ENCODE measurements around the gene LSM11.
A peak's percentile ranks its signal among the peaks of the same experiment; 100 is the strongest.

LSM11 gene

GRCh38 chr5:157732596-157733262, 10.8 kb upstream of the LSM11 start:
- DNase-seq (ENCODE audit: low read depth, low spot score), result no peak

- no peak for DNase-seq (ENCODE audit: low read depth, low spot score)
Observed at GRCh38 chr5:157734436-157734835, 9.1 kb upstream of the LSM11 start.

- DNase-seq (ENCODE audit: low read depth, low spot score), result no peak
Observed at GRCh38 chr5:157735991-157736390, 7.5 kb upstream of the LSM11 start.

- DNase-seq (ENCODE audit: low read depth, low spot score), result no peak
Observed at GRCh38 chr5:157739388-157740228, 3.9 kb upstream of the LSM11 start.

- peak; percentile 23 for DNase-seq (ENCODE audit: low read depth, low spot score)
Observed at GRCh38 chr5:157740229-157740610, 3.3 kb upstream of the LSM11 start.

- DNase-seq (ENCODE audit: low read depth, low spot score), result no peak
Observed at GRCh38 chr5:157741131-157741530, 2.4 kb upstream of the LSM11 start.

- no peak for DNase-seq (ENCODE audit: low read depth, low spot score)
Observed at GRCh38 chr5:157744051-157745011, 819 bp downstream of the LSM11 start.

GRCh38 chr5:157745041-157745456, 1.5 kb downstream of the LSM11 start:
- no peak for DNase-seq (ENCODE audit: low read depth, low spot score)

GRCh38 chr5:157747173-157747740, 3.7 kb downstream of the LSM11 start:
- no peak for DNase-seq (ENCODE audit: low read depth, low spot score)

GRCh38 chr5:157747766-157748700, 4.5 kb downstream of the LSM11 start:
- no peak for DNase-seq (ENCODE audit: low read depth, low spot score)

- DNase-seq (ENCODE audit: low read depth, low spot score), result no peak
Observed at GRCh38 chr5:157748760-157749461, 5.4 kb downstream of the LSM11 start.

GRCh38 chr5:157749462-157749799, 5.9 kb downstream of the LSM11 start:
- DNase-seq (ENCODE audit: low read depth, low spot score), result no peak

GRCh38 chr5:157750320-157750719, 6.8 kb downstream of the LSM11 start:
- DNase-seq (ENCODE audit: low read depth, low spot score), result no peak

GRCh38 chr5:157756122-157756521, 12.6 kb downstream of the LSM11 start:
- no peak for DNase-seq (ENCODE audit: low read depth, low spot score)

GRCh38 chr5:157758706-157759105, 15.2 kb downstream of the LSM11 start:
- no peak for DNase-seq (ENCODE audit: low read depth, low spot score)

- DNase-seq (ENCODE audit: low read depth, low spot score), result peak; percentile 25
Observed at GRCh38 chr5:157761690-157762621, 18.4 kb downstream of the LSM11 start.

GRCh38 chr5:157764531-157764930, 21.0 kb downstream of the LSM11 start:
- DNase-seq (ENCODE audit: low read depth, low spot score), result no peak

- DNase-seq (ENCODE audit: low read depth, low spot score), result no peak
Observed at GRCh38 chr5:157766442-157766841, 22.9 kb downstream of the LSM11 start.

GRCh38 chr5:157766902-157767301, 23.4 kb downstream of the LSM11 start:
- DNase-seq (ENCODE audit: low read depth, low spot score), result no peak
